ENCODE measurements around the gene DRG2. TPM values are rescaled to one million over a fixed set of nuclear protein-coding genes. Genes with fewer than 3 reads are reported as not detected.

Gene DRG2
- total and polyA plus RNA-seq, 2 of the 8 experiments (the other 6 are each of a cell fraction or from before 2014, with no cell fraction given) = 44.6 to 47.8 TPM

- no peak overlapping the region for H3K9ac ChIP-seq (replicated peaks in 1 of 4; ENCODE audit: extremely low read depth in 1 of 4, low read depth in 3 of 4, low read length in 3 of 4)
- H2BK12ac ChIP-seq (ENCODE audit: low read depth, low read length) = no peak overlapping the region
- H4K91ac ChIP-seq (replicated peaks; ENCODE audit: insufficient read length, low read length) = no peak overlapping the region
- no peak for FAIRE-seq
- H4K8ac ChIP-seq (ENCODE audit: extremely low read depth, insufficient read depth, low read length) = no peak overlapping the region; the same call in 1 of the 2 replicates
- no peak overlapping the region for H3K18ac ChIP-seq (ENCODE audit: extremely low read depth, low read length)
- no peaks in the 10 kb centered on the region for H3K79me2 ChIP-seq (ENCODE audit: control insufficient read depth in 1 of 2, insufficient read depth in 2 of 2, low read length in 2 of 2)
- no peak overlapping the region for H2BK15ac ChIP-seq (ENCODE audit: low read length)
- no peaks in the 10 kb centered on the region for H3K27me3 ChIP-seq (replicated peaks in 1 of 4; ENCODE audit: control insufficient read depth in 3 of 4, extremely low read depth in 1 of 4, insufficient read depth in 3 of 4, low read length in 3 of 4)
- H3K36me3 ChIP-seq (ENCODE audit: control insufficient read depth in 2 of 4, insufficient read depth in 4 of 4, low read length in 3 of 4) = peaks cover 0 to 16% (median 5%) of the 10 kb centered on the region in 4 experiments; a peak in 3 of 8 replicates
- no peak overlapping the region for H2AK5ac ChIP-seq (ENCODE audit: low read depth, low read length)
- no peak overlapping the region for H3K56ac ChIP-seq (replicated peaks; ENCODE audit: insufficient read length, low read depth, low read length)
- H3K23ac ChIP-seq (ENCODE audit: insufficient read length) = no peak overlapping the region
- H3K4ac ChIP-seq (replicated peaks; ENCODE audit: insufficient read length, low read depth, low read length) = no peak overlapping the region
- H3K4me3 ChIP-seq (ENCODE audit: extremely low read depth in 1 of 4, insufficient read depth in 2 of 4, low read depth in 3 of 4, low read length in 4 of 4) = no peak overlapping the region
- no peak overlapping the region for H3K27ac ChIP-seq (ENCODE audit: low read depth, low read length)
- H2BK20ac ChIP-seq (ENCODE audit: low read length) = no peak overlapping the region
- no peak overlapping the region for H3K4me2 ChIP-seq (ENCODE audit: insufficient read depth in 1 of 2, low read depth in 2 of 2, low read length in 2 of 2)
- H3K9me3 ChIP-seq (ENCODE audit: insufficient read depth in 2 of 2, low read depth in 1 of 2, low read length in 1 of 2) = no peaks in the 10 kb centered on the region
- no peak overlapping the region for H2BK5ac ChIP-seq (ENCODE audit: low read depth, low read length)
- H3K4me1 ChIP-seq (replicated peaks in 1 of 4; ENCODE audit: control insufficient read depth in 3 of 4, insufficient read depth in 4 of 4, low read length in 3 of 4) = peaks cover 0 to 6% (median 3%) of the 10 kb centered on the region in 4 experiments; a peak in 3 of 7 replicates
- no peak overlapping the region for H2AFZ ChIP-seq (ENCODE audit: low read length)
- H3K14ac ChIP-seq (ENCODE audit: insufficient read length) = no peak overlapping the region
- no peak for DNase-seq (ENCODE audit: low read depth in 1 of 2, low spot score in 2 of 2)
- no peak overlapping the region for H2BK120ac ChIP-seq (replicated peaks; ENCODE audit: low read depth, low read length)
- TF ChIP-seq HDAC6 (IDR thresholded peaks at IDR 0.05; ENCODE audit: low read depth, low read length) = no peak
- TF ChIP-seq SP2 (IDR thresholded peaks at IDR 0.05; ENCODE audit: low read length) = no peak
- no peak for TF ChIP-seq TBP (IDR thresholded peaks at IDR 0.05; ENCODE audit: low read depth, low read length)
- TF ChIP-seq KDM5A (IDR thresholded peaks at IDR 0.05; ENCODE audit: low read length) = no peak
- no peak for TF ChIP-seq HDAC2 (IDR thresholded peaks at IDR 0.05; ENCODE audit: borderline replicate concordance in 1 of 2, low read depth in 2 of 2, low read length in 2 of 2)
- TF ChIP-seq POU5F1 (IDR thresholded peaks at IDR 0.05; ENCODE audit: low read depth, low read length) = no peak
- TF ChIP-seq SP1 (IDR thresholded peaks at IDR 0.05; ENCODE audit: low read depth, low read length) = no peak
- H4K20me1 ChIP-seq (replicated peaks in 1 of 2; ENCODE audit: control insufficient read depth in 1 of 2, insufficient read depth in 2 of 2, low read length in 2 of 2) = peaks cover 4 to 9% of the 10 kb centered on the region in 2 experiments
- CTCF ChIA-PET (ENCODE audit: partially characterized antibody) = no interaction called here
- H4K5ac ChIP-seq (ENCODE audit: insufficient read length, low read depth, low read length) = no peak overlapping the region
- POLR2A ChIA-PET (ENCODE audit: partially characterized antibody) = interaction anchor here (0.6 to 0.7 kb wide), 2 partner anchors 14 to 1356 kb away, joined by 3 read pairs; no protein-coding TSS in a partner anchor
- 87% methylated on average over 10 of the region's 14 CpGs; no CpG with 5 or more reads in 1 of the 2 experiments for WGBS, 2 experiments (ENCODE audit: extremely low coverage in 1 of 2, insufficient coverage in 1 of 2, insufficient read length in 1 of 2, insufficient replicate concordance in 2 of 2, low coverage in 1 of 2, low lambda C conversion rate in 2 of 2, missing lambda C conversion rate in 1 of 2)
- no peaks in the 10 kb centered on the region for H3K79me1 ChIP-seq (ENCODE audit: low read depth, low read length)
- no peaks in the 10 kb centered on the region for H3K23me2 ChIP-seq (ENCODE audit: low read depth, low read length)
Measured at GRCh38 chr17:18107061-18107790, 19.5 kb downstream of the DRG2 start.
